Stimulated activated memory B cell treated with anti-CD40 and anti-IgM and Interleukin-4, amounts not matched to agents 10 μg/mL and 1 μg/mL and 100 μg/mL, for 72 hours (primary cell): ENCODE data around the gene MAP2K5.

ENCODE experiments used
- ATAC-seq: fragments of 150-1000 bp; cut with Tn5 transposase; 2 replicates; pipeline ENCODE4 v1.10.0; 2021
- H3K27ac Mint-ChIP-seq: one replicate; pipeline ENCODE4 v1.8.0; 2022; ENCODE audit warnings: mild to moderate bottlenecking, mixed read lengths
- H3K27me3 Mint-ChIP-seq: one replicate; pipeline ENCODE4 v1.8.0; 2022; ENCODE audit warnings: mixed read lengths
- H3K36me3 Mint-ChIP-seq: one replicate; pipeline ENCODE4 v1.8.0; 2022; ENCODE audit warnings: mixed read lengths
- H3K4me1 Mint-ChIP-seq: one replicate; pipeline ENCODE4 v1.8.0; 2022; ENCODE audit warnings: mixed read lengths
- H3K4me3 Mint-ChIP-seq: one replicate; pipeline ENCODE4 v1.8.0; 2022; ENCODE audit warnings: mild to moderate bottlenecking, moderate library complexity, mixed read lengths
- H3K9me3 Mint-ChIP-seq: one replicate; pipeline ENCODE4 v1.8.0; 2022; ENCODE audit warnings: mixed read lengths

MAP2K5 gene

DNA sequence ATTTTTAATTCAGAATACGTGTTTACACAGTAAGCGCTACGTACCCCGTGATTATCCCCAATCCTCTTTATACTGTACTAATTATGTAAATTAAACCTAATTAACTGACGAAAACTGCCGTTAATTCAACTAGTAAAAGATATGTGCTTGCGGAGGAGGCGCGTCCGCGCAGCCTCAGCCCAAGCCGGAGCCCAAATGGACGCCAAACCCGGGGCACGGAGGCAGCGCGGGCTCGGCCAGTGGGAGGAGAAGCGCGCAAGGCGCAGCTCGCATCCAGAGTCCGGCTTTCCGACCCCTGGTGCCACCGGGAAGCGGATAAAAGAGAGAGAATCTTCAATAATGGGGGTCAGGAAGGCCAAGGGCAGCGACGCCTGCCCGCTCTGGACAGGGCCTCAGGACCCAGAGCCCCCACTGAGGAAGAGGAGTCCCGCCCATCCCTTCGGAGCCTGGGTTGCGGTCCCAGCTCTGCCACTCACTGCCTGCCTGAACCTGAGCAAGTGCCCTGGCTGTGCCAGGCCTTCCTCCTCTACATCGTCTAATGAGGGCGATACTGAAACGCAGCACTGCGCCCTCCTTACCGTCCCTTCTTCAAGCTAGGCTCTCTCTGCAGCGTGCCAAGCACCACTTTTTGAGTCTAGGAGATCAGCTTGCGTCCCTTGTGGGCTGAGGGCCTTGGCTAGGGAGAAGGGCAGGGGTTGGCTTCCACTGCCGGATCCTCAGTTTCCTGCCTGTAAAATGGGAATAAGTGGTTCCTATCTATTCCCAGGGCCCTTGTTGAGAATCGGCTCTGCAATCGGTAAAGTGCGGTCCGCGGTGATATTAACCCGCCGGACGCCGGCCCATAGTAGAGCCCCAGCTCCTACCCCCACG is 277.9 kb downstream of the MAP2K5 start:
- H3K27me3 Mint-ChIP-seq = peaks cover 85% of the 10 kb centered on the region
- H3K36me3 Mint-ChIP-seq = peaks cover 9% of the 10 kb centered on the region
- no peaks in the 10 kb centered on the region for H3K9me3 Mint-ChIP-seq
- peak overlapping the region; percentile 18 for H3K4me3 Mint-ChIP-seq
- no peak overlapping the region for H3K27ac Mint-ChIP-seq
- ATAC-seq = no peak
- H3K4me1 Mint-ChIP-seq = peaks cover 46% of the 10 kb centered on the region

DNA sequence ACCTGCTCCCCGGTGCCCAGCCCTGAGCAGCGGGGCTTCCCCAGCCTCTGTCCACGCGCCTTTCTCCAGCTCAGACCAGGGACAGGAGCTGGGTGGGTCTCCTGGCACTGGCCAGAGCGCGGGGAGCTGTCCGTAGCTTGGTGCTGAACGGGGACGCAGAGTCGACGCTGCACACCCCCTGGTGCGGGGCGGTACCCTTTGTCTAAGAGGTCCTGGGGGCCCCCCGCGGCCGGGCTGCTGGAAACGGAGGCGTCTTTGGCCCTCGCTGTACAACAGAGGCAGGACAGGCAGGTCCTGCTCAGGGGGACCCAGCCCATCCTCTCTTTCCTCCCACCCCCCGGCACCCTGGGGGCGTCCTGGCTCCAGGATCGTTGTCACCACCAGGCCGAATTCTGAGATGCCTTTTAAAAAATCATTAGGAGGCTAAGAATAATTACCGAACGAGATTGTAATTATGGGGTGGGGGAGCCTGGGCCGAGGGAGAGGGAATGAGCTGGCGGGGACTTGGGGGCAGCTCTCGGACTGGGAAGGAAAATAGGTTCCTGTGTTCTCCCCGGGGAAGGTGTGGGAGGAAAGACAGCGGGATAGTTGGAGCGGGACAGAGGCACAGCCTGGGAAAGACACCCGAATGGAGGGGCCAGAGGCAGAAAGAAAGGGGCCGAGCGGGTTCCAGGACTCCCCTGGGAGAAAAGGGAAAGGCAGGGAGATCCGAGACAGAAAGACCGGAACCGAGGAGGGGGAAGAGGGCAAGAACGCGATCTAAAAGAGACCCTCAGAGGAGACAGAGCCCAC is 278.7 kb downstream of the MAP2K5 start:
- Mint-ChIP-seq H3K9me3 (peaks cover 3% of the 10 kb centered on the region), H3K27ac (no peak overlapping the region), H3K4me3 (peak overlapping the region; percentile 34), H3K36me3 (peaks cover 4% of the 10 kb centered on the region), H3K27me3 (peaks cover 93% of the 10 kb centered on the region), H3K4me1 (peaks cover 53% of the 10 kb centered on the region)
- no peak for ATAC-seq

DNA sequence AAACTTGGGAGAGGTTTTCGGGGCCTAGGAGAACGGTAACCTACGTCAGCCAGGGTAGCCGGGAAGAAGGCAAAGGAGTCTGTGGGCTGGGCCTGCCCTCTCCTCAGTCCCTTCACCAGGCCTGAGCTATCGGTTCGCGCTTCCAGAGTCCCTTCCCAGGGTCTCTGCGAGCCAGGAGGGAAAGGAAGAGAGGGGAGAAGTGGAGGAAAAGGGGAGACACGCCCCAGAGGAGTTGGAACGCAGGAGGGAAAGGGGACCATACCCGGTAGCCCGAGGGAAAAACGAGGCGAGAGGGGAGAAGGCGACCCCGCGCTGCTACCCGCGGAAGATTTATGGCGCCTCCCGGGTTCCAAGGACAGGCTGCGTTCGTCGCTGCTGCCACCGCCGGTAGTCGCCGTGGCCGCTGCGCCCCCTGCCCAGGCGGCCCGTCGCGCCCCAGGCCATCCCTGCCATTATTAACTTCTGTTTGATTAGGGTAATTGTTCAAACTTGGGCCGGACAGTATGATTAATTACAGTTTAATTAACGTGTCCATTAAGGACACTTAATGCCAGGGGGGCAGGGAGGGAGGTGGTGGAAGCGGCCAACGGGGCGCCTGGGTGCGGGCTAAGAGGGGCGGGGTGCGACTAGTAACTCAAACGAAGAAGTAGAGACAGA is 279.4 kb downstream of the MAP2K5 start:
- Mint-ChIP-seq H3K4me1 (peaks cover 54% of the 10 kb centered on the region), H3K27me3 (peaks cover 92% of the 10 kb centered on the region), H3K36me3 (peaks cover 4% of the 10 kb centered on the region), H3K4me3 (peak overlapping the region; percentile 34), H3K9me3 (peaks cover 3% of the 10 kb centered on the region), H3K27ac (no peak overlapping the region)
- ATAC-seq = no peak

DNA sequence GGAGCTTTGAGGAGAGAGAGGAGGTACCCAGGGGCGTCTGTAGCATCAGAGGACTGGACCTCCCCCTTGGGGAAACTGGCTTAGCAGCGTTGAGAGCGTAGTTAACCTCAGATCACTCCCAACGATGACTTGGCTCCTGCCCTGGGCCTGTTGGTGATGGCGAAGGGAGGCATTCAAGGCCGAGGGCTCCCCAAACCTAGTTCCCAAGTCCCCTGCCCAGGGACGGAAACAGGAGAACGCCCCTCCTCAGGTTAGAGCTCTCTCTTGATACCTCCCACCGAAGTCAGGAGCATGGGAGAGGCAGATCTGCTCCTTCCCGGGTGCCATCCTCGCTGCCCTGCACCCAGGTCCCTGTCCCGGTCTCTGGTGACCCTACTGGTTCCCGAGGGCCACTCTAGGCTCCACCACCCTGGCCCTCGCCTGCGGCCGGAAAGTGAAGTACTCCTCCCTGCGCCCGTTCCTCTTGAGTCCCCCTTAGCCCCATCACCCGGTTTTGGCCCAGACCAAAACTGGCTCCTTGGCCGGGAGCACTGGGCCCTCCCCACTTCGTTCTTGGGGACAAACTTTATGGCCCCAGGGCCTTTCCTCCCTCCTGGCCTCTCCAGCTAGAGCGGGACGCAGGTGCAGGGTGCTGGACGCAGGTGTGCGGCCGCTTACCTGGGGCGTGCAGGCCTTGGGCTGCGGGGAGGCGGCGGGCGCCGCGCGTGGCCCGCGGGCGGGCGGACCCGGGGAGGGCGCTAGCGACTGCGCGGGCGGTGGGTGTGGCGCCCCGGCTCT is 280.2 kb downstream of the MAP2K5 start:
- Mint-ChIP-seq H3K36me3 (peaks cover 4% of the 10 kb centered on the region), H3K27ac (no peak overlapping the region), H3K9me3 (peaks cover 3% of the 10 kb centered on the region), H3K4me3 (peak overlapping the region; percentile 26), H3K4me1 (peaks cover 54% of the 10 kb centered on the region), H3K27me3 (peaks cover 85% of the 10 kb centered on the region)
- ATAC-seq = no peak

DNA sequence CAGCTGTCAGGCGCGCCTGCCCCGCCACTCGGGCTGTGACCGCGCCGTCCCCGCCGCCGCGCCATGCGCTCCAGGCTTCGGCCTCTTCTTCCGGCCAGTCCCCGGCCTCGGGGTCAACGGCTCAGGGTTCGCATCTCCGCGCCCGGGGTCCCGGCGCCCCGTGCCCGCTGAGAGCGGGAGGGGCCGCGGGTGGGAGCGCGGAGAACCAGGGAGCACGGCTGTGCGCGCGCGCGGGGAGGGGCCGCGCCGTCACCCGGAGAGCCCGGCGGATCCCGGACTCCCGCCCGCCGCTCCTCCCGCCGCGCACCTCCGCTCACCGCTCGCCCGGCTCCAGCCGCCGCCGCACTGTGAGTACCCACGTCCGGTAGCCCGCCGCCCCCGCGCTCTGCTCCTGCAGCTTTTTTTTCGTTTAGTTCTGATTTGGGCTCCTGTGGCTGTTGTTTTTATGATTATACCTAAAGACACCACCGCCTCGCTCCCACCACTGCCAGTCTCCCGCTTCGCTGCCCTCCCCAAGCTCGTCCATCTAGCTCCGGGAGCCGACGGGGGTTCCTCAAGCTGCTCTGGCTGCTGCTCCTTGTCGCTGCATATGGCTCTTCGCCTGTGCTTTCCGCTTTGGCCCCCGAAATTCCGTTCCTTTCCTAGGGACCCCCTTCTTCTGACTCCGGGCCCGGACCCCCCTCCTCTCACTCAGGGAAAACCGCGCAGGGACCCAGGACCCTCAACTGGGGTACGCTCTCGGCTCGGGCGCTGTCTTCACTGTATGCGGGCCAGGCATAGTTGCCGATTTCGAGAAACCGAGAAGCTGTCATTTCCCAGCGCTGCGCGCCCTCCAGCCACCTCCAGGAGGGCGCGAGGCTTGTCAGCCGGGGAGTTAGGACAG is 281.1 kb downstream of the MAP2K5 start:
- peaks cover 4% of the 10 kb centered on the region for H3K36me3 Mint-ChIP-seq
- H3K4me1 Mint-ChIP-seq = peaks cover 61% of the 10 kb centered on the region
- H3K27me3 Mint-ChIP-seq = peaks cover 85% of the 10 kb centered on the region
- peak; percentile 45 for ATAC-seq
- H3K27ac Mint-ChIP-seq = peak overlapping the region; percentile 38
- H3K4me3 Mint-ChIP-seq = peak overlapping the region; percentile 69
- peaks cover 3% of the 10 kb centered on the region for H3K9me3 Mint-ChIP-seq

DNA sequence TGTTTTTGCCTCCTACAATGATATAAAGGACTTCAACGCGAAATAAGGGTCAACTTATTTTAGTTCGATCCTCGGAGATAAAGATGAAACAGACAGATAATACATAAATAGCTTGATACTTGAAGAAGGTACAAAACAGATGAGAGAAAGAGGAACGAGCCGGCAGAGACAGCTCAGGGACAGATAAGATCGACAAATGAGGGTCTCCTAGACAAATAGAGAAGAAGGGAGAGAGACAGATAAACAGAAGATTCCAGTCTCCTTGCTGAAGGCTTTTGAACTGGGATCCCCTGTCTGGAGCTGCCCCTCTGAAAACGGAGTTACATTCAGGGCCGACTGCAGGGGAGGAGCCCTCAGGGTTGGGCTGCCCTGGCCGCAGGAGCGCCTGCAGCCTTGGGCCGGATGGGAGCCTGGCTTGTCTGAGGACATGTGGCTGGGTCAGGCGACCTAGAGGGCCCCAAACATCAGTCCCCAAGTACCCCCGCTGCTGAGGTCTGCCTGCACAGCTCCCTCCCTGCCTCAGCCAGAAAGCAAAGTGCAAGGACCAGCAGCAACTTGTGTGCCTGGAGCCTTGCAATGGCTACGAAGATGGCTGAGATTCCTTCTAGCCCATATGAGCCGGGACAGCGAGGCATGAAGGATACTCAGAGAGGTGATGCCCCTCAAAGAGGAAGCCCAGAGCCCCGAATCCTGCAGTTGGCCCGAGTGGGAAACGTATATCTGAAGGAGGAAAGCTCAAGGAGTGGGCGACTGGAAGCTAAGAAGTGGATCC is 281.9 kb downstream of the MAP2K5 start:
- H3K4me3 Mint-ChIP-seq = peak overlapping the region; percentile 69
- H3K4me1 Mint-ChIP-seq = peaks cover 61% of the 10 kb centered on the region
- H3K27ac Mint-ChIP-seq = peak overlapping the region; percentile 38
- peaks cover 85% of the 10 kb centered on the region for H3K27me3 Mint-ChIP-seq
- H3K36me3 Mint-ChIP-seq = peaks cover 4% of the 10 kb centered on the region
- no peak for ATAC-seq
- peaks cover 3% of the 10 kb centered on the region for H3K9me3 Mint-ChIP-seq

DNA sequence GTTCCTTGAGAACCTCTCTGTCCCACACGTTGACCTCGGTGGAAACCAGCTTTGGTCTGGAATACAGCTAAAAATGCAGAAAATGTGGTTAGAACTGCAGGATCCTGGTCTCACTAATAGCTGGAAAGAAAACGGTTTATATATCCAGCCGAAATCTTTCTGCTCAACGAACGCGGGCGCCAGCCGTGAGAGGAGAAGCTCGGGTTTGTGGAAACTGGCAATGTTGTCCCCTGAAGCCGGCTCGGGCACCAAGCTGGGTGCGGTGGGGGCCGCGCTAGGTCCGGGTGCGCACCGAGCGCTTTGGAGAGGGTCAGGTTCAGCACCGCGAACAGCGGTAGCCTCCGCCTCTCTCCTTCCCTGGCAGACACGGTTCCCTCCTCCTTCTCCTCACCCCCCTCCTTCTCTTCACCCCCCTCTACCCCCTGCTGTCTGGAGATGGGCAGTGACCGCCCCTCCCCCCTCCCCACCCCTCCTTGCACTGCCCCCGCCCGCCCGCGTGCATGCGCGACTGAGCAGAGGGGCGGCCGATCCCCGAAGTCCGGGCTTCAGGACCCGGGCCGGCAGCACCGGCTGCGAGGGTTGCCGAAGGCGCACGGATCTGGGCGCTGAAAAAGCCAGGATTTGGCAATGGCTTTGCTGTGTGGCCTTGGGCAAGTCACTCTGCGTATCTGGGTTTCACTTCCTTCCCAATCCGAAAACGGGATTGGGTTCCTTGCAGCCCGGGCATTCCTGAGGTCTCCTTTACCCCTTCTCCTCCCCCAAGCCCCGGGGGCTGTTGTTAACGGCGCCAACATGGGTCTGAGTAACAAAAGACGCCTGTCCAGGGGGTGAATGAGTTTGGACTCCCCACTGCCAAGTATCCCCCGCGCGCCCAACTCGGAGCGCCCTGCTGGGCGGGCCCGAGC is 282.7 kb downstream of the MAP2K5 start, which contains the start of gene SKOR1:
Gene SKOR1 (plus strand): TSS at position 534 of the 905 bp plus-strand sequence. CDS start 94 bp downstream, at position 628.
- peaks cover 4% of the 10 kb centered on the region for H3K36me3 Mint-ChIP-seq
- peaks cover 3% of the 10 kb centered on the region for H3K9me3 Mint-ChIP-seq
- H3K27me3 Mint-ChIP-seq = peaks cover 80% of the 10 kb centered on the region
- H3K4me1 Mint-ChIP-seq = peaks cover 57% of the 10 kb centered on the region
- peak within 1 kb of the TSS; percentile 38 for H3K27ac Mint-ChIP-seq
- peak within 1 kb of the TSS; percentile 69 for H3K4me3 Mint-ChIP-seq
- no peak for ATAC-seq

DNA sequence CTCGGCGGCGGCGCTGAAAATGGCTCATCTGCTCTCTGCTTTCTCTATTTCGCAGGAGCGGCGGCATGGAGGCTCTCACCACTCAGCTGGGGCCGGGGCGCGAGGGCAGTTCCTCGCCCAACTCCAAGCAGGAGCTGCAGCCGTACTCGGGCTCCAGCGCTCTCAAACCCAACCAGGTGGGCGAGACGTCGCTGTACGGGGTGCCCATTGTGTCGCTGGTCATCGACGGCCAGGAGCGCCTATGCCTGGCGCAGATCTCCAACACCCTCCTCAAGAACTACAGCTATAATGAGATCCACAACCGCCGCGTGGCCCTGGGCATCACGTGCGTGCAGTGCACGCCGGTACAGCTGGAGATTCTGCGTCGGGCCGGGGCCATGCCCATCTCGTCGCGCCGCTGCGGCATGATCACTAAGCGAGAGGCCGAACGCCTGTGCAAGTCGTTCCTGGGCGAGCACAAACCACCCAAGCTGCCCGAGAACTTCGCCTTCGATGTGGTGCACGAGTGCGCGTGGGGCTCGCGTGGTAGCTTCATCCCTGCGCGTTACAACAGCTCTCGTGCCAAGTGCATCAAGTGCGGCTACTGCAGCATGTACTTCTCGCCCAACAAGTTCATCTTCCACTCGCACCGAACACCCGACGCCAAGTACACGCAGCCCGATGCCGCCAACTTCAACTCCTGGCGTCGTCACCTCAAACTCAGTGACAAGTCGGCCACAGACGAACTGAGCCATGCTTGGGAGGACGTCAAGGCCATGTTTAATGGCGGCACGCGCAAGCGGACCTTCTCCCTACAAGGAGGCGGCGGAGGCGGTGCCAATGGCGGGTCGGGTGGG is 283.6 kb downstream of the MAP2K5 start:
- no peak for ATAC-seq
- Mint-ChIP-seq H3K4me3 (peak overlapping the region; percentile 12), H3K9me3 (peaks cover 3% of the 10 kb centered on the region), H3K27me3 (peaks cover 80% of the 10 kb centered on the region), H3K27ac (no peak overlapping the region), H3K36me3 (peaks cover 4% of the 10 kb centered on the region), H3K4me1 (peaks cover 48% of the 10 kb centered on the region)

DNA sequence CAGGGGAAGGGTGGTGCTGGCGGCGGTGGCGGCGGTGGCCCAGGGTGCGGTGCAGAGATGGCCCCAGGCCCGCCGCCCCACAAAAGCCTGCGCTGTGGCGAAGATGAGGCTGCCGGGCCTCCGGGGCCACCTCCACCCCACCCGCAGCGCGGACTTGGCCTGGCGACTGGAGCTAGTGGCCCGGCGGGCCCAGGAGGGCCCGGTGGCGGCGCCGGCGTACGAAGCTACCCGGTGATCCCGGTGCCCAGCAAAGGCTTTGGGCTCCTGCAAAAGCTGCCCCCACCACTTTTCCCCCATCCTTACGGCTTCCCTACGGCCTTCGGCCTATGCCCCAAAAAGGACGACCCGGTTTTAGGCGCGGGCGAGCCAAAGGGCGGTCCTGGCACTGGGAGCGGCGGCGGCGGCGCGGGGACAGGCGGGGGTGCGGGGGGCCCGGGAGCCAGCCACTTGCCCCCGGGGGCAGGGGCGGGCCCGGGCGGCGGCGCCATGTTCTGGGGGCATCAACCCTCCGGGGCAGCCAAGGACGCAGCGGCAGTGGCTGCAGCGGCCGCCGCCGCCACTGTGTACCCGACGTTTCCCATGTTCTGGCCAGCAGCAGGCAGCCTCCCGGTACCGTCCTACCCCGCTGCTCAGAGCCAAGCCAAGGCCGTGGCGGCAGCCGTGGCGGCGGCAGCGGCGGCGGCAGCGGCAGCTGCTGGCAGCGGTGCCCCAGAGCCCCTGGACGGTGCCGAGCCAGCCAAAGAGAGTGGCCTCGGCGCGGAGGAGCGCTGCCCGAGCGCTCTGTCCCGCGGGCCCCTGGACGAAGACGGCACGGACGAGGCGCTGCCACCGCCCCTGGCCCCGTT is 284.4 kb downstream of the MAP2K5 start:
- H3K27me3 Mint-ChIP-seq = peaks cover 78% of the 10 kb centered on the region
- H3K27ac Mint-ChIP-seq = no peak overlapping the region
- ATAC-seq = no peak
- H3K4me3 Mint-ChIP-seq = no peak overlapping the region
- H3K4me1 Mint-ChIP-seq = peaks cover 40% of the 10 kb centered on the region
- H3K9me3 Mint-ChIP-seq = peaks cover 3% of the 10 kb centered on the region
- peaks cover 4% of the 10 kb centered on the region for H3K36me3 Mint-ChIP-seq

DNA sequence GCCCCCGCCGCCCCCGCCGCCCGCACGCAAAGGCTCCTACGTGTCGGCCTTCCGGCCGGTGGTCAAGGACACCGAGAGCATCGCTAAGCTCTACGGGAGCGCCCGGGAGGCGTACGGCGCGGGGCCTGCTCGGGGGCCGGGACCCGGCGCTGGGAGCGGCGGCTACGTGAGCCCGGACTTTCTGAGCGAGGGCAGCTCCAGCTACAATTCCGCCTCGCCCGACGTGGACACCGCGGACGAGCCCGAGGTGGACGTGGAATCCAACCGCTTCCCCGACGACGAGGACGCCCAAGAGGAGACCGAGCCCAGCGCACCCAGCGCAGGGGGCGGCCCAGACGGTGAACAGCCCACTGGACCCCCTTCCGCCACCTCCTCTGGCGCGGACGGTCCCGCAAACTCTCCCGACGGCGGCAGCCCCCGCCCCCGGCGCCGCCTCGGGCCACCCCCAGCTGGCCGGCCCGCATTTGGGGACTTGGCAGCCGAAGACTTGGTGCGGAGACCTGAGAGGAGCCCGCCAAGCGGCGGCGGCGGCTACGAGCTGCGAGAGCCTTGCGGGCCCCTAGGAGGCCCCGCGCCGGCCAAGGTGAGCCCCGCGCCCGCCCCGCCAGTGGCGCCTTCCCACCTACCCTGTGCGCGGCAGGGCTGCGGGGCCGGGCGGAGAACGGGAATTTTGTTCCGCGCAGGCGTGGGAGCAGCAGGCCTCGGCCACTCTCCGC is 285.2 kb downstream of the MAP2K5 start:
- Mint-ChIP-seq H3K9me3 (peaks cover 3% of the 10 kb centered on the region), H3K4me3 (no peak overlapping the region), H3K4me1 (peaks cover 38% of the 10 kb centered on the region), H3K27me3 (peaks cover 78% of the 10 kb centered on the region), H3K27ac (no peak overlapping the region), H3K36me3 (peaks cover 4% of the 10 kb centered on the region)
- no peak for ATAC-seq
